HuH-7.5 (cell line): ENCODE data around the gene CTF1.
A peak's percentile ranks its signal among the peaks of the same experiment; 100 is the strongest.
"Not testable (repeated sequence)": the region's sequence is repeated elsewhere in the genome, so short reads cannot be mapped to it uniquely, and the experiment has no call there.

Experiments
- DNase-seq: peaks from one replicate; pipeline ENCODE4 v3.0.0; 2011; ENCODE audit warnings: low spot score

CTF1 gene

DNA sequence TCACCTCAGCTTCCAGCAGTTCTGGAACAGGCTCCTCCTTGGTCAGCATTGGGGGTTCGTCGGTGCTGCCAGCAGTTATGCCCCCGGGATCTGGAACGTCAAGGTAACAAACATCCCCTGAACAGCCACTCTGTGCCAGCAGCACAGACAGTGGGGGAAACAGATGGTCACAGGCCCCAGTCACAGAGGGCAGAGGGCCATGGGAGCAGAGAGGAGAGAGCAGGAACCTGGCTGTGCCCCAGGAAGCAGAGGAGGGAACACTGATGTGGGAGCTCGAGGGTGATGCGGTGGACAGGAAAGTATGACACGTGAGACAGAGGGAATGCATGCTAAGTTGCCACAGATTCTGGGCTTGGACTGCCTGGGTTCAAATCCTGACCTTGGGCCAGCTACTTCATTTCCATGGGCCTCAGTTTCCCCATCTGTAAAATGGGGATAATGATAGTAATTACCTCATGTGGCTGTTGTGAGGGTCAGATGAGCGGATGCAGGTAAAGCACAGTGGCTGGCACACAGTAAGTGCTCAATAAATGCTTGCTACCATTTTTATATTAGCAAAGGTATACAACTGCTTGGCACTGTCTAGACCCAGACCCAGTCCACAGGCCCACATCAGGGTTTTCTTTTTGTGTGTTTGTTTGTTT, 7.4 kb upstream of the CTF1 start:
- no peak for DNase-seq

DNA sequence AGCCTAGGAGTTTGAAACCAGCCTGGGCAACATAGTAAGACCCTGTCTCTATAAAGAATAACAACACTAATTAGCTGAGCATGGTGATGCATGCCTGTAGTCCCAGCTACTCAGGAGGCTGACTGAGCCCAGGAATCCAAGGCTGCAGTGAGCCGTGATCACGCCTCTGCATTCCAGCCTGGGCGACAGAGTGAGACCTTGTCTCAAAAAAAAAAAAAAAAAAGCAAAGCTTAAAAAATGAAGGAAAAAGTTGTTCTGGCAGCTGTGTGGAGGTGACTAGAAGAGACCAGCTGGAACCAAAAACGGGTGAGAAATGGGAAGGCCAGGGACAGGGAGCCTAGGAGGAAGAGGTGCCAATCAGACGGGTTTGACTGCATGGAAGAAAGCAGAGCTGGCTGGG, 6.7 kb upstream of the CTF1 start:
- no peak for DNase-seq

- not testable (repeated sequence) for DNase-seq
Measured at GRCh38 chr16:30891043-30891823, 5.2 kb upstream of the CTF1 start.

- DNase-seq = no peak
Measured at GRCh38 chr16:30892670-30893416, 3.6 kb upstream of the CTF1 start.

- no peak for DNase-seq
Measured at GRCh38 chr16:30893417-30893743, 3.0 kb upstream of the CTF1 start.

DNA sequence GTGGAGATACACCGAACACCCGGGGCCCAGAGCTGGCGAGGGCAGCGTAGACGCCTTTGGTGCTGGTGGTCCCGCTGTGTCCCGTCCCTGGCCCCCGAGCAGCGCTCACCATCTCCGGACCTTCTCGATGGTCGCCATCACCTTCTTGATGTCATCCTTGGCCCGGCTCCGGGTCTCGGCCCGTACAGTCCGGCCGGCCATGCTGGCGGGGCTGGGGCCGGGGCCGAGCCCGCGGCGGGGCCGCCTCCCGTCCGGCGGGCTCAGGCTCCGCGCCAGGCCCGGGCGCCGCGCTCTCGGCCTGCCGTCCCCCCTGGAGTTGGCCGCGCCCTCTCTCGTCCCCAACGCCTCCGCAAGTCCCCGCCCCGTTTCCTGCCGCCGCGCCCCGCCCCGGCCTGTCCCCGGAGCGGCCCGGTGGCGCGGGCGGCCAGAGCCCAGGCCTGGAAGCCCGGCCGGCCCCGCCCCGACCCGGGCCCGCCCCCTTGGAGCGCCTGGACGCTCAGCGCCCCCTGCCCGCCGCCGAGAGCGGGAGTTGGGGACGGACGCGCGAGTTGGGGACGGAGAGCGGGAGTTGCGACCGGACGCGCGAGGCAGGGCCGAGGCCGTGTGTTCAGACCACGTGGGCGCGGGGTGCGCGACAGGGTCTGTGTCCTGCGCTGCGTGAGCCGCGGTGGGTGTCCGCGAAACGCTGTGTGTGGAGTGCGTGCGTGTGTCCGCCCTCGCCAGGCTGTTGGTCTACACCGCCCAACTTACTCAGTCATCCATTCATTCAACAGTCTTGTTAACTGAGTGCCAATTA, 2.5 kb upstream of the CTF1 start, which contains the start of gene BCL7C:
TSS of gene BCL7C (minus strand) at position 334 of the 796 bp plus-strand sequence. CDS start at position 201, 133 bp downstream.
- peak; percentile 70 for DNase-seq

- no peak for DNase-seq
Measured at GRCh38 chr16:30894540-30895368, 1.7 kb upstream of the CTF1 start.

DNA sequence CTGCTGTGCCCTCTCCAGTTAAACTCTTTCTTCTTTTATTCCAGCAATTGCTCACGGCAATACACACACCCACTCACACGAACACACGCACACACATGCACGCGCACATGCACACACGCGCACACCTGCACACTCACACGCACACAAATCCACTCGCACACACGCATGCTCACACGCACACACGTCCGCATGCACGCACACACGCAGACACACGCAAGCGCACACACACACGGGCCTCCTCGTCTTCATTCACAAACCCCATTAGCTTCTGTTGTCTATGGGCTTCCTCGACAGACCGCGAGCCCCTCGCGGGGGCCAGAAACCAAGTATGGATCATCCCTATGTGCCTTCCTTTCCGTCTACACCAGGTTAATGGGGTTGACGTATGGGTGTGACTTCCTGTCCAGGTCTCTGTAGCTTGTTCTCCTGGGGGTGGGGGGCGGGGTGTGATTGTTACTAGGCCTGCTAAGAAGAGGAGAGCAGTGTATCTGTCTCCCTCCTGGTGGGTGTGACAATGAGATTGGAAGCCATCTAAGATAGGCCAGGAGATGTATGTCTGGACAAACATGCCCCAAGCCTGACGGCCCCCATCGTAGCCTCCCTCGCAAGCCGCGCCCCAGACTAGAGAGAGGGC, 670 bp upstream of the CTF1 start:
- no peak for DNase-seq

- peak; percentile 83 for DNase-seq
Measured at GRCh38 chr16:30896889-30897733, 697 bp downstream of the CTF1 start.

GRCh38 chr16:30899794-30900193, 3.4 kb downstream of the CTF1 start:
- no peak for DNase-seq

DNA sequence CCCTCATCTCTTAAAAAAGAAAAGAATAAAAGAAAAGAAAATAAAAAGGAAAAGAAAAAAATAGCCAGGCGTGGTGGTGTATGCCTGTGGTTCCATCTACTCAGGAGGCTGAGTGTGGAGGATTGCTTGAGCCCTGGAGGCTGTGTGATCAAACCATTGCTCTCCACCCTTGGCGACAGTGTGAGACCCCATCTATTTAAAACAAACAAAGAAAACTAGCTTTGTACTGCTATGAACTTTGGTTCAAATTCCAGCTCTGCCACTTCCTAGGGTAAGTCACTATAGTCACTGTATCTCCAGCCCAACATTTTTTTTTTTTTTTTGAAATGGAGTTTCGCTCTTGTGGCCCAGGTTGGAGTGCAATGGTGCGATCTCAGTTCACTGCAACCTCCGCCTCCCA, 4.2 kb downstream of the CTF1 start:
- DNase-seq = no peak

DNA sequence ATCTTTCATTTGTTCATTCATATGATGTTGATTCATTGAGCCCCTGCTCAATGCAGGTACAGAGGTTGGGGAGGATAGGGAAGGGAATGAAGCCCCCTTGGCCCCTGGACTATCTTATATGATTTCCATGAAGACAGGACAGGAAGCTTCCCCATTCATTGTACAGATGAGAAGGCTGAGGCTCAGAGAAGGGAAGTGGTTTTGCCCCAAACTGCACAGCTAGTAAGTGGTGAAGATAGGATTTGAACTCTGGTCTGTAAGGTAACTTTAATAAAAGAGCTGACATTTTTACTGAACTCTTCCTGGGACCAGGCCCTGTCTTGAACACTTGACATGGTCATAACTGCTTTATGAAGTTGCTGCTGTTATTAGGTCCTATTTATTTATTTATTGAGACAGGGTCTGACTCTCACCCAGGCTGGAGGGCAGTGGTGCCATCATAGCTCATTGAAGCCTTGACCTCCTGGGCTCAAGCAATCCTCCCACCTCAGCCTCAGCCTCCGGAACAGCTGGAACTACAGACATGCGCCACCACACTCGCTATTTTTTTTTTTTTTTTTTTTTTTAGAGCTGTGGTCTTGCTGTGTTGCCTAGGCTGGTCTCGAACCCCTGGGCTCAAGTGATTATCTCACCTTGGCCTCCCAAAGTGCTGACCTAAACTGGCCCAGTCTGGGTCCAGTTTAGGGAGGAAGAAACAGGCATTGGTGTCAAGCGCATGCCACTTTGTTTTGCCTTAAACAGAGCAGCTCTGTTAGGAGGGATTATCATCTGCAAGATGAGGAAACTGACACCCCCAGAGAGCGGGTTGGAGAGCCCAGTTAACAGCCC, 5.0 kb downstream of the CTF1 start:
- no peak for DNase-seq

GRCh38 chr16:30902029-30902972, 5.9 kb downstream of the CTF1 start:
- DNase-seq = peak; percentile 83

DNA sequence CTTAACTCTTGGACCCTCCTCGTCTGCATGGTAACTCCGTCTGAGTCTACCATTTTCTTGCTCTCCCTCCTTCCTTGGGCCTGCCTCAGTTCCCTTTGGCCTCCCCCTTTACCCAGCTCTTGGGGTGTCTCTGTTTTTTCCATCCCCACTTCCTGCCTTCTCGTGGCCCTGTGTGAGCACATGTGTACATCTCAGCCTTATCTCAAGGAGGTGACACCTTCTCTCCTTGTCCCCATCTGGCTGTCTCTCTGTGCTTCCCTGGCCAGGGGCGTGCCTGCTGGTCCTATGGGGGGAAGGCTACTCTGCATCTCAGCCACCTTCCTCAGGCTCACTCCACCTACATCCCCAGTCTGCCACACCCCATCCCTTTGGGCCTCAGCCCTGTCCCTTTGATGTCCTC, 6.6 kb downstream of the CTF1 start:
- DNase-seq = no peak

DNA sequence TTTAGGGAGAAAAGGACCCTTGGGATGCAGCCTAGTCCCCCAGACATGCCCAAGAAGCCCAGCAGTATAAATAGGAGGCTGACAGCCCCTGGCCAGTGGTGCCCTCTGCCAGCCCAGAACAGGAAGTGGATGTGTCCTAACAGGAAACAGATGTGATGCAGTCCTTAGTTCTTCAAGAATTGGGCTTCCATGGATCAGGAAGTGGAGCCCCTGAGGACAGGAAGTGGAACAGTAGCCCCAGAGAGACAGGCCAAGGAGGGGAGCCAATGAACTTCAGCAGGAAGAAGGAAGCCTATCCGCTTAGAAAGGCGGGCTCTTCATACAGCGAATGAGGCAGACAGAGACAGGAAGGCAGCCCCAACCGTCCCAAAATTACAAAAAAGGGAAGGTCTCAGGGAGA, 7.2 kb downstream of the CTF1 start:
- DNase-seq = no peak

DNA sequence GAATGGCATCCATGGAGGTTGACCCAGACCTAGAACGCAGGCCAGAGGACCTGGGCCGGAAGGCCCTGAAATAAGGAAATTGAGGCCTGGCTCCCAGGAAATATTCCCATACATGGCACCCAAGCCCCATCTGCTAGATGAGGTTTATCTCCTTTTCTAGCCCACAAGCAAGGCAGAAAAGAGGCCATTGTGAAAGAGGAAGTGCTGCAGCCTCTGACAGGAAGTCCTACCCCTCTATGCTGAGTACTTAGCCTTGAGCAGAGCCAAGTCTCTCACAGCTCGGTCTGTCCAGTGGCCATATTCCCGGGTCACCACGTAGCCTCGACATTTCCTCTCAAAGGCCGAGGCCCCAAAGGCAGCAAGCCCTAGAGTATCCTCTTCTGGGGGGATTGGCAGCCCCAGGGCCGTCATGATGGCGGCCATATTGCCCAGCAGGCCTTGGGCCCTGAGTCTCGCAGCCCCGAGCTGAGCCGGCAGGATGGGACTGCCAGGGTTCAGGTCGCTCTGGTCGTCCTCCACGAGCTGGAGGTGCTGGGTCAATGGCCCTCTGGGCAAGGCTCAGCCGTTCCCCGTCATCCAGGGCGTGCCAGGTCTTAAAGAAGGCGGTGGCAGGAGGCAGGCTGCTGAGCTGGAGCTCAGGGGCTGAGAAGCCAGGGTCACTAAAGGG, 7.8 kb downstream of the CTF1 start:
- no peak for DNase-seq

DNA sequence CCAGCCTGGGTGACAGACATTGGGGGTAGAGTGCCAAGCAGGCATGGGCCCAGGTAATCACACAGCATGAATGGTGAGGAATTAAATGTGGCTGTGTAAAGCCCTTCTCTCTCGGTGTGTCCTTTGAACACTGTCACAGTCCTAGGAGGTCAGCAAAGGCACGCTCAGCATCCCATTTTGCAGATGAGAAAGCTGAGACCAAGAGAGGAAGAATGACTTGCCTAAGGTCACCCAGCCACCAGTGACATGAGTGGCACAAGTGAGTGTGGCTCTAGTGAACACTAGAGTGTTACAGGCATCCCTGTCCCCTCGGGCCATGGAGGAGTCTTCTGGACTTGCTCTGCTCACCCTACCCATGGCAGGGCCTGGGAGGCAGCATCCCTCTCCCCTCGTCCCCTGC, 10.7 kb downstream of the CTF1 start:
- no peak for DNase-seq
